Ascending aorta (tissue), 2 donors: ENCODE measurements around the gene ZNF614. TPM values are rescaled to one million over a fixed set of nuclear protein-coding genes. Genes with fewer than 3 reads are reported as not detected.
"Not testable (repeated sequence)": the region's sequence is repeated elsewhere in the genome, so short reads cannot be mapped to it uniquely, and the experiment has no call there.

Experiments used
- DNase-seq, 2 donors: peaks; one replicate each; pipeline ENCODE4 v3.0.0-alpha.2; 2019; ENCODE audit warnings: low spot score in 2 of 2
- H3K27ac ChIP-seq, 2 donors: fragments of 200-600 bp; sonication (generic); one replicate each; pipeline ENCODE4 v1.5.1; 2016 to 2017; ENCODE audit warnings: mild to moderate bottlenecking in 1 of 2
- H3K27me3 ChIP-seq: fragments of 200-600 bp; sonication (generic); one replicate; pipeline ENCODE4 v1.5.1; 2017
- H3K36me3 ChIP-seq, 2 donors: fragments of 200-600 bp; sonication (generic); one replicate each; pipeline ENCODE4 v1.5.1; 2016
- H3K4me1 ChIP-seq, 2 donors: fragments of 200-600 bp; sonication (generic); one replicate each; pipeline ENCODE4 v1.5.1; 2016 to 2017; ENCODE audit warnings: mild to moderate bottlenecking in 1 of 2
- H3K4me3 ChIP-seq, 2 donors: fragments of 200-600 bp; sonication (generic); one replicate each; pipeline ENCODE4 v1.5.1; 2016 to 2017; ENCODE audit warnings: mild to moderate bottlenecking in 1 of 2
- H3K9me3 ChIP-seq, 2 donors: fragments of 200-600 bp; sonication (generic); one replicate each; pipeline ENCODE4 v1.5.1; 2016
- intact Hi-C: fragments of 100-400 bp; cut with DNase I; formaldehyde crosslinking; loops from one replicate; pipeline ENCODE4 v1.15.1; 2023
- total RNA-seq: library from RNA; depleted of rRNA; stranded (reverse); fragments of >200 nt; gene quantifications from one replicate; pipeline ENCODE4 v1.1.0, GENCODE V29; 2016
- TF ChIP-seq, protein P1 (sequence below), 3 experiments: fragments of 200-600 bp in 2 of 3; fragments of 450-650 bp in 1 of 3; sonication (generic) in 2 of 3; IDR thresholded peaks; one replicate each; pipeline ENCODE4 v1.5.1; 2016 to 2019; ENCODE audit warnings: antibody characterized with exemption in 3 of 3, mild to moderate bottlenecking in 1 of 3, moderate library complexity in 1 of 3

ZNF614 gene
- total RNA-seq, 1 donor from 2014 or later: 1.7 TPM

DNA sequence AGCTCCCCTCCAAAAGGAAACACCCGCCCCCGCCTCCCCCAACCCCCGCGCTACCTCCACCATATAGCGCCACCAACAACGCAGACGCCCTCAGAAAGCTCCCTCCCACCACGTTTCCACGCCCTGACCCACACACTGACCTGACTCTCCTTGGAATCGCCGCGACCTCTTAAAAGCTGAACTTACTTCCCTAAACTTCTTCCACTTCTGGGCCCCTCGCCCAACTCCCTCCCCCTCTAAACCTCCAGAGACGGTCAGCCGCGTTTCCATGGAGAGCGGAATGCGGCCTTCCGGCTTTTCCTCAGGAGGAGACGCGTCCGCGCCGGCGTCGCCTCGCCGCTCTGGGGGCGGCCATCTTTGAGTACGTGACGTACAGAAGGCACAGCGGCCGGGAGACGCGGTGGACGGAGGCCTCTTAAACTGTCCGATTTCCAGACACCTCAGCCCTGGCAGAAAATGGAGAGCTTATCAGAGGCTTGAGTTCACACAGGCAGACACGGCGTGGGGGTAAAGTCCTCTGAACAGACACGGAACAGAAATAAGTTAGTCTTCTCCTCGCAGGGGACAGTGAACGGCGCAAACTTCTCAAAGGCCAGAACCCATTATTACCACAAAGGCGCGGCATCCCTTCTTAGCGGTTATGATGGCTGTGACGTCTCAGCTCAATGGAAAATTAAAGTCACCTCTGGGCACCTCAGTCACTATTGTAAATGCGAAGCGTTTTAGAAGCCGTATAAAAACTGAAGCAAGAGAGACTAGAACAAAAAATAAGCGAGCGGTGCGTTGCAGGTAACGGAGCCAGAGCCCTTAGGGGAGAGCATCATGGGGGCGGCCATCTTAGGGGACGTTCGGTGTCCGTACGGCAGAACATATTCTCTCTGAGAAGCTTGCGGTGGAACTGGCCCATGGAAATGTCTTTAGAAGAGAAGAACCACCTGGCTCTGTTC, 20.6 kb upstream of the ZNF614 start, which contains the start of gene ZNF432:
TSS of gene ZNF432 (minus strand) at position 284 of the 947 bp plus-strand sequence. CDS start 1,970 bp downstream, outside the sequence.
- peaks cover 19 to 32% of the 10 kb centered on the region in 2 donors for H3K36me3 ChIP-seq
- intact Hi-C loops: loop anchor here (1.0 to 2.0 kb wide), 2 partner anchors 21 to 62 kb away; partner anchors contain the start of genes ZNF350 and ZNF614
- peak; percentile 78 to 97 for DNase-seq
- peak within 1 kb of the TSS; percentile 59 to 69 for H3K4me3 ChIP-seq
- TF ChIP-seq, protein P1, sequence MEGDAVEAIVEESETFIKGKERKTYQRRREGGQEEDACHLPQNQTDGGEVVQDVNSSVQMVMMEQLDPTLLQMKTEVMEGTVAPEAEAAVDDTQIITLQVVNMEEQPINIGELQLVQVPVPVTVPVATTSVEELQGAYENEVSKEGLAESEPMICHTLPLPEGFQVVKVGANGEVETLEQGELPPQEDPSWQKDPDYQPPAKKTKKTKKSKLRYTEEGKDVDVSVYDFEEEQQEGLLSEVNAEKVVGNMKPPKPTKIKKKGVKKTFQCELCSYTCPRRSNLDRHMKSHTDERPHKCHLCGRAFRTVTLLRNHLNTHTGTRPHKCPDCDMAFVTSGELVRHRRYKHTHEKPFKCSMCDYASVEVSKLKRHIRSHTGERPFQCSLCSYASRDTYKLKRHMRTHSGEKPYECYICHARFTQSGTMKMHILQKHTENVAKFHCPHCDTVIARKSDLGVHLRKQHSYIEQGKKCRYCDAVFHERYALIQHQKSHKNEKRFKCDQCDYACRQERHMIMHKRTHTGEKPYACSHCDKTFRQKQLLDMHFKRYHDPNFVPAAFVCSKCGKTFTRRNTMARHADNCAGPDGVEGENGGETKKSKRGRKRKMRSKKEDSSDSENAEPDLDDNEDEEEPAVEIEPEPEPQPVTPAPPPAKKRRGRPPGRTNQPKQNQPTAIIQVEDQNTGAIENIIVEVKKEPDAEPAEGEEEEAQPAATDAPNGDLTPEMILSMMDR (IDR thresholded peaks at IDR 0.05): no peak
- peaks cover 15 to 58% of the 10 kb centered on the region in 2 donors for H3K9me3 ChIP-seq
- H3K27me3 ChIP-seq: no peaks in the 10 kb centered on the region
- H3K27ac ChIP-seq: peak within 1 kb of the TSS; percentile 90 to 95
- no peaks in the 10 kb centered on the region for H3K4me1 ChIP-seq

GRCh38 chr19:52039169-52039568, 11.0 kb upstream of the ZNF614 start:
- Histone ChIP-seq H3K9me3 (peaks cover 71 to 93% of the 10 kb centered on the region in 2 donors), H3K27ac (no peak overlapping the region), H3K4me3 (no peak overlapping the region), H3K4me1 (no peaks in the 10 kb centered on the region), H3K27me3 (no peaks in the 10 kb centered on the region), H3K36me3 (peaks cover 88 to 93% of the 10 kb centered on the region in 2 donors)
- intact Hi-C loops: no loop called here
- TF ChIP-seq, protein P1 (IDR thresholded peaks at IDR 0.05): no peak
- DNase-seq: no peak

DNA sequence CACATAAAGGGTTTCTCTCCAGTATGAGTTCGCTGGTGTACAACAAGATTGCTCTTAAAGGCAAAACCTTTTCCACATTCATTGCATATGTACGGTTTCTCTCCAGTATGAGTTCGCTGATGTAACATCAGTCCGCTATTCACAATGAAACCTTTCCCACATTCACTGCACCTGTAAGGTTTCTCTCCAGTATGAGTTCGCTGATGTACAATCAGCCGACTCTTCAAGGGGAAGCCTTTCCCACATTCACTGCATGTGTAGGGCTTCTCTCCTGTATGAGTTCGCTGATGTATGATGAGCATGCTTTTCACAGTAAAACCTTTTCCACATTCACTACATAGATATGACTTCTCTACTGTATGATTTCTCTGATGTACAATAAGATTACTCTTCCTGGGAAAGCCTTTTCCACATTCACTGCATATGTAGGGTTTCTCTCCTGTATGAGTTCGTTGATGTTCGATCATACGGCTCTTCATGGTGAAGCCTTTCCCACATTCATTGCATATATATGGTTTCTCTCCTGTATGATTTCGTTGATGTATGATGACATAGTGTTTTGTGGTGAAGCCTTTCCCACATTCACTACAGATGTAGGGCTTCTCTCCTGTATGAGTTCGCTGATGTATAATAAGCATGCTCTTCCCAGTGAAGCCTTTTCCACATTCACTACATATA, 6.0 kb upstream of the ZNF614 start:
- intact Hi-C loops: no loop called here
- Histone ChIP-seq H3K27me3 (no peaks in the 10 kb centered on the region), H3K4me3 (peak overlapping the region in 1 of 2 donors; percentile 5), H3K4me1 (no peaks in the 10 kb centered on the region), H3K27ac (no peak overlapping the region), H3K9me3 (peaks cover 84 to 93% of the 10 kb centered on the region in 2 donors), H3K36me3 (peaks cover 56 to 64% of the 10 kb centered on the region in 2 donors)
- DNase-seq: no peak
- TF ChIP-seq, protein P1 (IDR thresholded peaks at IDR 0.05): no peak

DNA sequence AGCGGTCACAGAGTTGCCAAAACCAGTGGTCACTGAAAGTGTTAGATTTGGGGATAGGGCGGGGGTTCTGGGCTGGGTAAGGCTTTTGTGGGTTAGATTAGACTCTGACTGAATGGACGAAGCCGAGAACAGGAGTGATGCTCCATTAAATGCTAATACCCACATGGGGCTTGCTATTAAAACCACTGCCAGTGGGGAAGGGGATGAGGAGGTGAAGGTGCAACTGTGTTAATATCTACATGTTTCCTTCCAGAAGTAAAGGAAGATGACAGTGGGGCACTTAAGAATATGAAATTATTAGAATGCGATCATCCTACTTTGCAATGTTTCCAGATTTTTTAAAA, 573 bp upstream of the ZNF614 start:
- Histone ChIP-seq H3K27ac (peak overlapping the region; percentile 94 to 98), H3K4me1 (peaks cover 0 to 5% of the 10 kb centered on the region in 2 donors), H3K9me3 (peaks cover 55 to 67% of the 10 kb centered on the region in 2 donors), H3K36me3 (peaks cover 27 to 38% of the 10 kb centered on the region in 2 donors), H3K27me3 (no peaks in the 10 kb centered on the region), H3K4me3 (peak overlapping the region; percentile 81 to 96)
- DNase-seq: no peak
- intact Hi-C loops: loop anchor here (1.0 to 10.0 kb wide), 6 partner anchors 20 to 1076 kb away; partner anchors contain the start of genes PPP2R1A, ZNF160, ZNF350 and ZNF432
- TF ChIP-seq, protein P1 (IDR thresholded peaks at IDR 0.05): no peak

GRCh38 chr19:52026255-52026990, 1.8 kb downstream of the ZNF614 start:
- not testable (repeated sequence) for H3K4me1 ChIP-seq, DNase-seq, H3K27me3 ChIP-seq, H3K27ac ChIP-seq
- intact Hi-C loops: loop anchor here (5.0 to 10.0 kb wide), 2 partner anchors 166 to 1078 kb away; partner anchors contain the start of genes PPP2R1A and ZNF160
- peaks cover 46 to 51% of the 10 kb centered on the region in 2 donors for H3K36me3 ChIP-seq
- H3K9me3 ChIP-seq: peaks cover 61 to 67% of the 10 kb centered on the region in 2 donors
- H3K4me3 ChIP-seq: peak overlapping the region in 1 of 2 donors; percentile 81

- not testable (repeated sequence) for DNase-seq, H3K4me3 ChIP-seq, H3K27ac ChIP-seq, H3K4me1 ChIP-seq, H3K27me3 ChIP-seq
- H3K9me3 ChIP-seq: peaks cover 65 to 71% of the 10 kb centered on the region in 2 donors
- intact Hi-C loops: loop anchor here (10.0 kb wide), 1 partner anchor 1080 kb away; the partner anchor contains the start of gene ZNF160
- peaks cover 65 to 71% of the 10 kb centered on the region in 2 donors for H3K36me3 ChIP-seq
These were observed 3.7 kb downstream of the ZNF614 start for GRCh38 chr19:52024478-52024877.
